K562 (cell line): Measurements from ENCODE around the gene ZNF549. TPM values are rescaled to one million over a fixed set of nuclear protein-coding genes. Genes with fewer than 3 reads are reported as not detected.

ENCODE experiments used
- ATAC-seq: fragments of 200-7000 bp; cut with Tn5 transposase; 3 replicates; pipeline ENCODE4 v1.9.1; 2020; ENCODE audit warnings: moderate library complexity
- Bru-seq: library from RNA; stranded (reverse); fragments of 400-500 nt; gene quantifications from one replicate; lab custom pipeline; 2021; lab: Mats Ljungman, UMichigan
- BruChase-seq, 2 experiments: library from RNA; stranded (reverse); fragments of 400-500 nt; gene quantifications; one replicate each; lab custom pipeline; 2021; lab: Mats Ljungman, UMichigan
- BruUV-seq: library from RNA; stranded (reverse); fragments of 400-500 nt; replicated peaks from 2 replicates; lab custom pipeline; 2021; lab: Mats Ljungman, UMichigan
- CTCF ChIA-PET: fragments of 300-600 bp; formaldehyde crosslinking; extraction: SDS; loops from one replicate; lab custom pipeline; 2021; ENCODE audit warnings: low intra/inter-chr PET ratio; lab: Yijun Ruan, JAX
- POLR2A ChIA-PET: fragments of 300-600, 350-650 bp; sonication (Branson Sonifier 250); formaldehyde crosslinking; extraction: SDS; loops from one replicate; lab custom pipeline; 2021; ENCODE audit warnings: antibody characterized with exemption, inconsistent platforms; lab: Yijun Ruan, JAX
- DNase-seq, 4 experiments: peaks; one replicate each; pipeline versions ENCODE4 v3.0.0 to v3.0.0-alpha.2; 2011 to 2018; ENCODE audit warnings: low spot score in 3 of 4, mixed read lengths in 3 of 4; ENCODE audit errors: extremely low read depth in 1 of 4
- FAIRE-seq: peaks from 2 replicates; lab custom pipeline; 2011; peaks lifted over from hg19 to GRCh38; lab: Jason Lieb, UNC
- H2AFZ ChIP-seq: 2 replicates; pipeline ENCODE4 v1.6.0; 2011; ENCODE audit warnings: low read depth, low read length, control low read depth, inconsistent platforms
- H3K27ac ChIP-seq: fragments of 200-600 bp; 3 replicates; pipeline ENCODE4 v1.8.0; 2011; ENCODE audit warnings: low read depth, mild to moderate bottlenecking, control low read depth, inconsistent platforms, low read length, moderate library complexity, mixed read lengths; ENCODE audit errors: extremely low read depth
- H3K27me3 ChIP-seq, 2 experiments: fragments of 300-600 bp in 1 of 2; 2 replicates in 1 of 2; 3 replicates in 1 of 2; pipeline versions ENCODE4 v1.6.0 to v1.8.0; 2011; ENCODE audit warnings: inconsistent platforms in 2 of 2, low read length in 2 of 2, mild to moderate bottlenecking in 1 of 2, mixed read lengths in 1 of 2, moderate library complexity in 1 of 2; ENCODE audit not compliant: control insufficient read depth in 2 of 2, insufficient read depth in 2 of 2
- H3K36me3 ChIP-seq: fragments of 300-600 bp; 3 replicates; pipeline ENCODE4 v1.8.0; 2011; ENCODE audit warnings: mild to moderate bottlenecking, low read length, inconsistent platforms; ENCODE audit not compliant: control insufficient read depth, insufficient read depth
- H3K4me1 ChIP-seq, 2 experiments: fragments of 200-600 bp in 1 of 2; replicated peaks in 1 of 2; 2 replicates in 1 of 2; 3 replicates in 1 of 2; pipeline versions ENCODE4 v1.5.1 to v1.8.0; 2011; ENCODE audit warnings: inconsistent platforms in 2 of 2, low read length in 2 of 2, mild to moderate bottlenecking in 1 of 2, mixed read lengths in 1 of 2, moderate library complexity in 1 of 2; ENCODE audit not compliant: control insufficient read depth in 2 of 2, insufficient read depth in 2 of 2
- H3K4me2 ChIP-seq: 2 replicates; pipeline ENCODE4 v1.6.1; 2011; ENCODE audit warnings: low read length, control low read depth, inconsistent platforms, mixed read lengths; ENCODE audit not compliant: insufficient read depth
- H3K4me3 ChIP-seq: fragments of 200-600 bp; sonication (generic), shearing (Covaris generic); 2 replicates; pipeline ENCODE4 v1.5.1; 2016; ENCODE audit warnings: control low read depth, inconsistent platforms
- H3K79me2 ChIP-seq: fragments of 200-600 bp; 3 replicates; pipeline ENCODE4 v1.8.0; 2011; ENCODE audit warnings: low read length, inconsistent platforms; ENCODE audit not compliant: control insufficient read depth, insufficient read depth
- H3K9ac ChIP-seq, 2 experiments: 2 replicates each; pipeline versions ENCODE4 v1.6.0 to v1.6.1; 2011; ENCODE audit warnings: low read depth in 2 of 2, low read length in 2 of 2, control low read depth in 1 of 2, inconsistent platforms in 1 of 2, mild to moderate bottlenecking in 1 of 2, mixed read lengths in 1 of 2; ENCODE audit not compliant: insufficient read depth in 1 of 2
- H3K9me1 ChIP-seq: one replicate; pipeline ENCODE4 v1.6.0; 2011; ENCODE audit warnings: inconsistent platforms, mild to moderate bottlenecking, low read length, moderate library complexity; ENCODE audit not compliant: control insufficient read depth, insufficient read depth
- H3K9me3 ChIP-seq: replicated peaks from 2 replicates; pipeline ENCODE4 v1.5.1; 2011; ENCODE audit warnings: low read depth, low read length, inconsistent platforms; ENCODE audit not compliant: control insufficient read depth, insufficient read depth
- H4K20me1 ChIP-seq: replicated peaks from 2 replicates; pipeline ENCODE4 v1.6.1; 2011; ENCODE audit warnings: low read length, inconsistent platforms, mixed read lengths; ENCODE audit not compliant: control insufficient read depth, insufficient read depth
- GATA2 ChIP-seq: sonication (generic); formaldehyde crosslinking; IDR thresholded peaks from 2 replicates; pipeline ENCODE4 v1.4.0; 2020; ENCODE audit warnings: mild to moderate bottlenecking, missing genetic modification reagents
- NR2C2 ChIP-seq, 2 experiments: fragments of 200-800 bp in 1 of 2; sonication (Bioruptor generic) in 1 of 2; sonication (generic) in 1 of 2; formaldehyde crosslinking in 1 of 2; IDR thresholded peaks; 2 replicates each; pipeline versions ENCODE4 v1.6.1 to v1.8.0; 2016 to 2022; ENCODE audit warnings: mild to moderate bottlenecking in 1 of 2, missing compliant biosample characterization in 1 of 2, missing genetic modification characterization in 1 of 2, missing genetic modification reagents in 1 of 2
- ZNF717 ChIP-seq: fragments of 250-450 bp; sonication (Bioruptor Pico); IDR thresholded peaks from 2 replicates; pipeline ENCODE4 v1.5.0; 2021
- WGBS: fragments of 100-300 bp; shearing (Covaris generic); methylation state at CpG from one replicate; pipeline ENCODE4 v1.1.6; 2016; ENCODE audit warnings: low coverage, mixed read lengths; ENCODE audit not compliant: insufficient coverage; ENCODE audit errors: missing lambda C conversion rate; 5-methylcytosine and 5-hydroxymethylcytosine counted together
- in situ Hi-C: fragments of 300-500 bp; cut with MboI; formaldehyde crosslinking; loops from 4 replicates; pipeline ENCODE4 v1.15.0; 2018; ENCODE audit warnings: inconsistent platforms, mixed read lengths
- intact Hi-C: fragments of 100-400 bp; cut with micrococcal nuclease; formaldehyde crosslinking; loops from 2 replicates; pipeline ENCODE4 v1.14.2; 2022
- long read RNA-seq, 3 experiments: library from polyadenylated mRNA in 2 of 3; library from RNA in 1 of 3; unstranded in 2 of 3; stranded (forward) in 1 of 3; transcript quantifications; one replicate each; pipeline ENCODE4 v2.0.0, GENCODE V29; 2019 to 2022
- polyA minus RNA-seq, 3 experiments: library from RNA; depleted of rRNA, polyadenylated mRNA; stranded (reverse); fragments of >200 nt; gene quantifications; 2 replicates each; pipeline ENCODE4 v1.2.3, GENCODE V29; 2011
- polyA plus RNA-seq, 8 experiments: library from polyadenylated mRNA; depleted of rRNA in 4 of 8; stranded (reverse) in 5 of 8; unstranded in 3 of 8; fragments of >200 nt; fragmentation: Nextera tagmentation in 2 of 8; fragmentation: Illumina TruSeq in 1 of 8; extraction: Ambion mirVana in 2 of 8; extraction: Trizol in 1 of 8; gene quantifications; 2 replicates each; pipeline versions ENCODE4 v1.2.1 to v1.2.3, GENCODE V29; 2011 to 2014; ENCODE audit warnings: inconsistent platforms in 1 of 8, missing spikeins in 1 of 8
- total RNA-seq, 7 experiments: library from RNA; depleted of rRNA in 6 of 7; stranded (reverse); fragments of >200 nt in 6 of 7; fragmentation: Illumina TruSeq in 2 of 7; extraction: Trizol in 2 of 7; gene quantifications; 2 replicates each; pipeline versions ENCODE4 v1.2.1 to v1.2.3, GENCODE V29; 2011 to 2021; ENCODE audit warnings: low replicate concordance in 1 of 7
- TF ChIP-seq, protein P1 (sequence below): fragments of 450-650 bp; IDR thresholded peaks from 2 replicates; pipeline ENCODE4 v1.6.1; 2016; ENCODE audit warnings: mild to moderate bottlenecking, moderate library complexity

Gene ZNF549
- 1.4 and 2.8 TPM in 2 replicates for total RNA-seq (2011; cell fraction: chromatin; rRNA removed; ENCODE audit: low replicate concordance)
- total RNA-seq (2011; cell fraction: nucleolus; rRNA removed): 1.0 and 1.6 TPM in 2 replicates
- 1.3 and 1.4 TPM in 2 replicates for total RNA-seq (2011; cell fraction: nucleoplasm; rRNA removed)
- total RNA-seq (2014; rRNA removed) (0.16 and 0.18 TPM in 2 replicates), total RNA-seq (2014; rRNA removed; fragmentation: Illumina TruSeq; extraction: Trizol) (0.29 and 0.48 TPM in 2 replicates), total RNA-seq (2015; rRNA removed; fragmentation: Illumina TruSeq; extraction: Trizol) (0.11 and 0.25 TPM in 2 replicates), total RNA-seq (2021) (0.22 TPM in 2 replicates), polyA plus RNA-seq (2011; rRNA removed) (0.08 and 0.68 TPM in 2 replicates), polyA plus RNA-seq (2014; fragmentation: Illumina TruSeq; extraction: Trizol) (0.25 and 0.29 TPM in 2 replicates), polyA plus RNA-seq (2014; fragmentation: Nextera tagmentation; extraction: Ambion mirVana) (under 1 TPM; 0.03 to 0.14 TPM), polyA plus RNA-seq (2014; rRNA removed) (0.12 and 0.25 TPM in 2 replicates), polyA minus RNA-seq (2011; rRNA and poly(A)+ RNA removed) (0.03 and 1.1 TPM in 2 replicates), Bru-seq, nascent RNA (percentile 36 among the genes with signal in this experiment), BruChase-seq, experiment 1, labeled RNA remaining after a 2-hour chase (percentile 40 among the genes with signal in this experiment), BruChase-seq, experiment 2, labeled RNA remaining after a 6-hour chase (percentile 37 among the genes with signal in this experiment)
- 0.03 and 0.52 TPM in 2 replicates for polyA plus RNA-seq (2011; cell fraction: cytosol; rRNA removed)
- 0.50 TPM in 1 of 2 replicates, not detected in the other for polyA plus RNA-seq (2011; cell fraction: nucleus; rRNA removed)
- 0.21 and 0.37 TPM in 2 replicates for polyA plus RNA-seq (2012)
- 0.48 TPM in 1 of 2 replicates, not detected in the other for polyA minus RNA-seq (2011; cell fraction: cytosol; rRNA and poly(A)+ RNA removed)
- 0.54 TPM in 1 of 2 replicates, not detected in the other for polyA minus RNA-seq (2011; cell fraction: nucleus; rRNA and poly(A)+ RNA removed)
- long read RNA-seq, experiment 1, full-length matches to known transcripts: 1 of 2 reads
- long read RNA-seq, experiment 1, partial matches to known transcripts: 0 of 2 reads
- long read RNA-seq, experiment 1, other reads (novel, unspliced or antisense): 1 of 2 reads
- long read RNA-seq, experiment 2, partial matches to known transcripts: 0 of 1 reads
- long read RNA-seq, experiment 2, other reads (novel, unspliced or antisense): 1 of 1 reads
- long read RNA-seq, experiment 3: 0 reads

DNA sequence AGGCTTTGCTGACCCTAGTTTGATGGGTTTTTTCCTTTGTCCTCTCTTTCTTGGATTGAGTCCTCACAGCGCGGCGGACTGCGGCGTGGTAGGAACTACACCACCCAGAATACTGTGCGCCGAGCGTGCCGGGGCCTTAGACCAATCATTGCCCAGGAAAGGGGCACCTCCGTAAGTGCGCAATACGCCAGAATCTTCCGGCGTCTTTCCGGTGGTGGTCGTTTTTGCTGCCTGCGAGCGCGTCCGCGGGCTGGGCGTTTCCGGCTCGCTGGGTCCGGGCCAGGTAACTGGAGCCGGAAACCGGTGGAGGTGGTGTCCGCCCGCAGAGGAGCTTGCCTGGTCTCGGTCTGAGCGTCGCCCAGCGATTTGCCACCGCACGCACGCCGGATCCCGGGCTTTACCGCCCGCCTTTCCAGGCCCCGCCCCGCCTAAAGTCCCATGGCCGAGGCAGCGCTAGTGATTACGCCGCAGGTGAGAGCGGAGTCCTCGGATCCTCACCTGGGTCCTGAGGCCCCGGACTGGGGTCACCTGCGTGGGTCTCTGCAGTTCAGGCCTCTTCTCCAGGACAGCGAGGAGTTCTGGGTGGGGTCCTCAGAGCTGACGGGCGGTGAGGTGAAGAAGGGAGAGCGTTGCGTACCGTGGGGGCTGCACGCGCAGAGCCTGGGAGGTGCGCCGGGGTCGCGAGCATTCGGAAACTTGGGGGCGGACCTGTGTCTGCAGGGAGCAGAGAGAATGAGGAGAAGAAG lies at the start of gene ZNF549:
ZNF549 (plus strand) TSS at position 221 of the 746 bp plus-strand sequence; CDS start at position 439, 218 bp downstream.
- peaks cover 0 to 7% of the 10 kb centered on the region in 2 experiments; a peak in 2 of 5 replicates for H3K4me1 ChIP-seq
- no peak within 1 kb of the TSS for H3K27ac ChIP-seq
- POLR2A ChIA-PET: no interaction called here
- H3K36me3 ChIP-seq: no peaks in the 10 kb centered on the region
- DNase-seq: peak; percentile 50 to 69 (median 61)
- no peak for FAIRE-seq
- H4K20me1 ChIP-seq: no peaks in the 10 kb centered on the region
- WGBS: 21% methylated on average over 31 of the region's 64 CpGs
- H3K4me3 ChIP-seq: peak within 1 kb of the TSS; percentile 46
- no peaks in the 10 kb centered on the region; the same call in 2 of the 3 replicates for H3K79me2 ChIP-seq
- no peaks in the 10 kb centered on the region for H3K9me3 ChIP-seq
- in situ Hi-C loops: no loop called here
- peak within 1 kb of the TSS; percentile 24; the same call in 1 of the 2 replicates for H2AFZ ChIP-seq
- ATAC-seq: peak; percentile 92
- no TSS peak for BruUV-seq
- no peaks in the 10 kb centered on the region for H3K27me3 ChIP-seq
- peak within 1 kb of the TSS; percentile 30 to 45; a peak in 2 of 4 replicates for H3K9ac ChIP-seq
- peak within 1 kb of the TSS; percentile 46; the same call in 1 of the 2 replicates for H3K4me2 ChIP-seq
- intact Hi-C loops: no loop called here
- H3K9me1 ChIP-seq: no peaks in the 10 kb centered on the region
- CTCF ChIA-PET: no interaction called here
- no peak for TF ChIP-seq ZNF717
- TF ChIP-seq, protein P1, sequence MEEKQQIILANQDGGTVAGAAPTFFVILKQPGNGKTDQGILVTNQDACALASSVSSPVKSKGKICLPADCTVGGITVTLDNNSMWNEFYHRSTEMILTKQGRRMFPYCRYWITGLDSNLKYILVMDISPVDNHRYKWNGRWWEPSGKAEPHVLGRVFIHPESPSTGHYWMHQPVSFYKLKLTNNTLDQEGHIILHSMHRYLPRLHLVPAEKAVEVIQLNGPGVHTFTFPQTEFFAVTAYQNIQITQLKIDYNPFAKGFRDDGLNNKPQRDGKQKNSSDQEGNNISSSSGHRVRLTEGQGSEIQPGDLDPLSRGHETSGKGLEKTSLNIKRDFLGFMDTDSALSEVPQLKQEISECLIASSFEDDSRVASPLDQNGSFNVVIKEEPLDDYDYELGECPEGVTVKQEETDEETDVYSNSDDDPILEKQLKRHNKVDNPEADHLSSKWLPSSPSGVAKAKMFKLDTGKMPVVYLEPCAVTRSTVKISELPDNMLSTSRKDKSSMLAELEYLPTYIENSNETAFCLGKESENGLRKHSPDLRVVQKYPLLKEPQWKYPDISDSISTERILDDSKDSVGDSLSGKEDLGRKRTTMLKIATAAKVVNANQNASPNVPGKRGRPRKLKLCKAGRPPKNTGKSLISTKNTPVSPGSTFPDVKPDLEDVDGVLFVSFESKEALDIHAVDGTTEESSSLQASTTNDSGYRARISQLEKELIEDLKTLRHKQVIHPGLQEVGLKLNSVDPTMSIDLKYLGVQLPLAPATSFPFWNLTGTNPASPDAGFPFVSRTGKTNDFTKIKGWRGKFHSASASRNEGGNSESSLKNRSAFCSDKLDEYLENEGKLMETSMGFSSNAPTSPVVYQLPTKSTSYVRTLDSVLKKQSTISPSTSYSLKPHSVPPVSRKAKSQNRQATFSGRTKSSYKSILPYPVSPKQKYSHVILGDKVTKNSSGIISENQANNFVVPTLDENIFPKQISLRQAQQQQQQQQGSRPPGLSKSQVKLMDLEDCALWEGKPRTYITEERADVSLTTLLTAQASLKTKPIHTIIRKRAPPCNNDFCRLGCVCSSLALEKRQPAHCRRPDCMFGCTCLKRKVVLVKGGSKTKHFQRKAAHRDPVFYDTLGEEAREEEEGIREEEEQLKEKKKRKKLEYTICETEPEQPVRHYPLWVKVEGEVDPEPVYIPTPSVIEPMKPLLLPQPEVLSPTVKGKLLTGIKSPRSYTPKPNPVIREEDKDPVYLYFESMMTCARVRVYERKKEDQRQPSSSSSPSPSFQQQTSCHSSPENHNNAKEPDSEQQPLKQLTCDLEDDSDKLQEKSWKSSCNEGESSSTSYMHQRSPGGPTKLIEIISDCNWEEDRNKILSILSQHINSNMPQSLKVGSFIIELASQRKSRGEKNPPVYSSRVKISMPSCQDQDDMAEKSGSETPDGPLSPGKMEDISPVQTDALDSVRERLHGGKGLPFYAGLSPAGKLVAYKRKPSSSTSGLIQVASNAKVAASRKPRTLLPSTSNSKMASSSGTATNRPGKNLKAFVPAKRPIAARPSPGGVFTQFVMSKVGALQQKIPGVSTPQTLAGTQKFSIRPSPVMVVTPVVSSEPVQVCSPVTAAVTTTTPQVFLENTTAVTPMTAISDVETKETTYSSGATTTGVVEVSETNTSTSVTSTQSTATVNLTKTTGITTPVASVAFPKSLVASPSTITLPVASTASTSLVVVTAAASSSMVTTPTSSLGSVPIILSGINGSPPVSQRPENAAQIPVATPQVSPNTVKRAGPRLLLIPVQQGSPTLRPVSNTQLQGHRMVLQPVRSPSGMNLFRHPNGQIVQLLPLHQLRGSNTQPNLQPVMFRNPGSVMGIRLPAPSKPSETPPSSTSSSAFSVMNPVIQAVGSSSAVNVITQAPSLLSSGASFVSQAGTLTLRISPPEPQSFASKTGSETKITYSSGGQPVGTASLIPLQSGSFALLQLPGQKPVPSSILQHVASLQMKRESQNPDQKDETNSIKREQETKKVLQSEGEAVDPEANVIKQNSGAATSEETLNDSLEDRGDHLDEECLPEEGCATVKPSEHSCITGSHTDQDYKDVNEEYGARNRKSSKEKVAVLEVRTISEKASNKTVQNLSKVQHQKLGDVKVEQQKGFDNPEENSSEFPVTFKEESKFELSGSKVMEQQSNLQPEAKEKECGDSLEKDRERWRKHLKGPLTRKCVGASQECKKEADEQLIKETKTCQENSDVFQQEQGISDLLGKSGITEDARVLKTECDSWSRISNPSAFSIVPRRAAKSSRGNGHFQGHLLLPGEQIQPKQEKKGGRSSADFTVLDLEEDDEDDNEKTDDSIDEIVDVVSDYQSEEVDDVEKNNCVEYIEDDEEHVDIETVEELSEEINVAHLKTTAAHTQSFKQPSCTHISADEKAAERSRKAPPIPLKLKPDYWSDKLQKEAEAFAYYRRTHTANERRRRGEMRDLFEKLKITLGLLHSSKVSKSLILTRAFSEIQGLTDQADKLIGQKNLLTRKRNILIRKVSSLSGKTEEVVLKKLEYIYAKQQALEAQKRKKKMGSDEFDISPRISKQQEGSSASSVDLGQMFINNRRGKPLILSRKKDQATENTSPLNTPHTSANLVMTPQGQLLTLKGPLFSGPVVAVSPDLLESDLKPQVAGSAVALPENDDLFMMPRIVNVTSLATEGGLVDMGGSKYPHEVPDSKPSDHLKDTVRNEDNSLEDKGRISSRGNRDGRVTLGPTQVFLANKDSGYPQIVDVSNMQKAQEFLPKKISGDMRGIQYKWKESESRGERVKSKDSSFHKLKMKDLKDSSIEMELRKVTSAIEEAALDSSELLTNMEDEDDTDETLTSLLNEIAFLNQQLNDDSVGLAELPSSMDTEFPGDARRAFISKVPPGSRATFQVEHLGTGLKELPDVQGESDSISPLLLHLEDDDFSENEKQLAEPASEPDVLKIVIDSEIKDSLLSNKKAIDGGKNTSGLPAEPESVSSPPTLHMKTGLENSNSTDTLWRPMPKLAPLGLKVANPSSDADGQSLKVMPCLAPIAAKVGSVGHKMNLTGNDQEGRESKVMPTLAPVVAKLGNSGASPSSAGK: no peak
- TF ChIP-seq GATA2: no peak
- no peak for TF ChIP-seq NR2C2 (CRISPR knock-in tag; IDR thresholded peaks at IDR 0.05)
- no peak for TF ChIP-seq NR2C2 (tag; IDR thresholded peaks at IDR 0.05)
